Endometrial microvascular endothelial cells (primary cell): ENCODE results near the gene ZC3H13. TPM values are rescaled to one million over a fixed set of nuclear protein-coding genes. Genes with fewer than 3 reads are reported as not detected.

ENCODE experiments used
- in situ Hi-C: cut with HindIII; loops from 2 replicates; pipeline ENCODE4 v1.10.0; 2017; ENCODE audit warnings: low sequenced_read_pairs, low pct_unique_long_range_greater_than_20kb; ENCODE audit errors: inconsistent ontology term
- total RNA-seq: library from RNA; depleted of rRNA; stranded (reverse); fragments of >200 nt; gene quantifications from one replicate; pipeline ENCODE4 v1.2.3, GENCODE V29; 2015; ENCODE audit errors: inconsistent ontology term

The ZC3H13 gene
- total RNA-seq, 1 donor from 2014 or later = 8.5 TPM

- in situ Hi-C loops = no loop called here
These were observed 135.5 kb downstream of the ZC3H13 start for GRCh38 chr13:45917019-45917418.

GRCh38 chr13:45915686-45916439 is 136.7 kb downstream of the ZC3H13 start:
- in situ Hi-C loops = no loop called here

- in situ Hi-C loops = no loop called here
These were observed 142.9 kb downstream of the ZC3H13 start for GRCh38 chr13:45909673-45910072.

GRCh38 chr13:45909089-45909488 is 143.5 kb downstream of the ZC3H13 start:
- in situ Hi-C loops = no loop called here

- in situ Hi-C loops = no loop called here
These were observed 145.0 kb downstream of the ZC3H13 start for GRCh38 chr13:45907503-45907902.

Other genes with a start within 250 kb of the ZC3H13 start
- not detected for gene SIAH3, start 201.0 kb downstream of the ZC3H13 start, total RNA-seq
- gene CPB2, start 52.3 kb upstream of the ZC3H13 start, total RNA-seq = not detected
- 4.6 TPM for gene LCP1, start 129.4 kb upstream of the ZC3H13 start, total RNA-seq
- gene LRRC63, start 159.2 kb upstream of the ZC3H13 start, total RNA-seq = not detected